Neural cell (in vitro differentiated cells): ENCODE results near the gene TSSC4.

Experiments used
- CTCF ChIP-seq: fragments of 450-650 bp; IDR thresholded peaks from 2 replicates; pipeline ENCODE4 v1.5.1; 2014; ENCODE audit warnings: antibody characterized with exemption, mild to moderate bottlenecking, moderate library complexity; ENCODE audit not compliant: poor library complexity, severe bottlenecking
- EP300 ChIP-seq: fragments of 450-650 bp; conservative IDR thresholded peaks from 2 replicates; pipeline ENCODE4 v1.6.1; 2014; ENCODE audit warnings: antibody characterized with exemption, mild to moderate bottlenecking, moderate library complexity; ENCODE audit not compliant: poor library complexity, severe bottlenecking
- EZH2 ChIP-seq: fragments of 200-600, 300-800 bp; shearing (Covaris generic), sonication (generic); IDR thresholded peaks from 2 replicates; pipeline ENCODE4 v1.6.1; 2014; ENCODE audit warnings: antibody characterized with exemption, low read length, borderline replicate concordance, mild to moderate bottlenecking; ENCODE audit not compliant: insufficient read depth, poor library complexity, severe bottlenecking
- MXI1 ChIP-seq: fragments of 450-650 bp; conservative IDR thresholded peaks from 2 replicates; pipeline ENCODE4 v1.6.1; 2014; ENCODE audit warnings: antibody characterized with exemption, mild to moderate bottlenecking; ENCODE audit not compliant: poor library complexity, severe bottlenecking
- POLR2AphosphoS5 ChIP-seq: IDR thresholded peaks from 2 replicates; pipeline ENCODE4 v1.6.1; 2012
- RAD21 ChIP-seq: fragments of 450-650 bp; conservative IDR thresholded peaks from 2 replicates; pipeline ENCODE4 v1.6.1; 2014; ENCODE audit warnings: antibody characterized with exemption, mild to moderate bottlenecking, moderate library complexity
- REST ChIP-seq: IDR thresholded peaks from 2 replicates; pipeline ENCODE4 v1.6.1; 2012; ENCODE audit warnings: borderline replicate concordance
- TAF1 ChIP-seq: IDR thresholded peaks from 2 replicates; pipeline ENCODE4 v1.6.1; 2012; ENCODE audit warnings: low read depth

GRCh38 chr11:2423157-2424025 lies 22.8 kb downstream of the TSSC4 start:
- TF ChIP-seq CTCF, result no peak
- no peak for TF ChIP-seq RAD21
- TF ChIP-seq TAF1, result no peak
- TF ChIP-seq EZH2, result no peak
- no peak for TF ChIP-seq MXI1
- no peak for TF ChIP-seq POLR2AphosphoS5
- no peak for TF ChIP-seq REST
- TF ChIP-seq EP300, result no peak
